DND-41 (cell line): ENCODE data around the gene MEA1.

Experiments
- EZH2 ChIP-seq: IDR thresholded peaks from 3 replicates; pipeline ENCODE4 v1.6.1; 2012; ENCODE audit warnings: borderline replicate concordance, low read depth, mild to moderate bottlenecking, moderate library complexity, low read length, inconsistent platforms; ENCODE audit not compliant: severe bottlenecking
- TF ChIP-seq, protein P1 (sequence below): IDR thresholded peaks from 2 replicates; pipeline ENCODE4 v1.5.1; 2012; ENCODE audit warnings: borderline replicate concordance, low read length, moderate library complexity, mild to moderate bottlenecking; ENCODE audit not compliant: poor library complexity, severe bottlenecking; ENCODE audit errors: extremely low read depth

DNA sequence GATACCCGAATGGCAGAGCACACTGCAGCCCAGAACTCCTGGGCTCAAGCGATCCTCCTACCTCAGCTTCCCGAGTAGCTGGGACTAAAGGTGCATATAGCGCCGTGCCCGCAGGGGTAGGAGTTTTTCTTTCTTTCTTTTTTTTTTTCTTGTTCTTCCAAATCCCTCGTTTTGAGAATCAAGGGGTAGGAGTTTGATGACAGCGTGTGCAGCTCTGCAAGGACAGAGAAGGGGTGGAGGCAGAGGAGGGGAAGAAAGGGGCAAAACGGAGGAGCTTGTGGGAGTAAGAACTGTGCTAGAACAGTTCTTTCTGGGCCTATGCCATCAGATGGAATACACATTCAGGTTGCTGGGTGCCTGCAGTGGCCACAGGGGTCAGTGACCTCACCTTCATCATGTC, 23.0 kb upstream of the MEA1 start:
- TF ChIP-seq, protein P1, sequence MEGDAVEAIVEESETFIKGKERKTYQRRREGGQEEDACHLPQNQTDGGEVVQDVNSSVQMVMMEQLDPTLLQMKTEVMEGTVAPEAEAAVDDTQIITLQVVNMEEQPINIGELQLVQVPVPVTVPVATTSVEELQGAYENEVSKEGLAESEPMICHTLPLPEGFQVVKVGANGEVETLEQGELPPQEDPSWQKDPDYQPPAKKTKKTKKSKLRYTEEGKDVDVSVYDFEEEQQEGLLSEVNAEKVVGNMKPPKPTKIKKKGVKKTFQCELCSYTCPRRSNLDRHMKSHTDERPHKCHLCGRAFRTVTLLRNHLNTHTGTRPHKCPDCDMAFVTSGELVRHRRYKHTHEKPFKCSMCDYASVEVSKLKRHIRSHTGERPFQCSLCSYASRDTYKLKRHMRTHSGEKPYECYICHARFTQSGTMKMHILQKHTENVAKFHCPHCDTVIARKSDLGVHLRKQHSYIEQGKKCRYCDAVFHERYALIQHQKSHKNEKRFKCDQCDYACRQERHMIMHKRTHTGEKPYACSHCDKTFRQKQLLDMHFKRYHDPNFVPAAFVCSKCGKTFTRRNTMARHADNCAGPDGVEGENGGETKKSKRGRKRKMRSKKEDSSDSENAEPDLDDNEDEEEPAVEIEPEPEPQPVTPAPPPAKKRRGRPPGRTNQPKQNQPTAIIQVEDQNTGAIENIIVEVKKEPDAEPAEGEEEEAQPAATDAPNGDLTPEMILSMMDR: no peak
- TF ChIP-seq EZH2: no peak
